GM21717 (cell line): ENCODE measurements around the gene USP11.
"Not testable (repeated sequence)": the region's sequence is repeated elsewhere in the genome, so short reads cannot be mapped to it uniquely, and the experiment has no call there.

Source experiments
- ATAC-seq: cut with Tn5 transposase; IDR thresholded peaks from one replicate; pipeline ENCODE4 v1.9.1; 2021; ENCODE audit warnings: mild to moderate bottlenecking, moderate library complexity; ENCODE audit not compliant: unreplicated experiment

The USP11 gene

DNA sequence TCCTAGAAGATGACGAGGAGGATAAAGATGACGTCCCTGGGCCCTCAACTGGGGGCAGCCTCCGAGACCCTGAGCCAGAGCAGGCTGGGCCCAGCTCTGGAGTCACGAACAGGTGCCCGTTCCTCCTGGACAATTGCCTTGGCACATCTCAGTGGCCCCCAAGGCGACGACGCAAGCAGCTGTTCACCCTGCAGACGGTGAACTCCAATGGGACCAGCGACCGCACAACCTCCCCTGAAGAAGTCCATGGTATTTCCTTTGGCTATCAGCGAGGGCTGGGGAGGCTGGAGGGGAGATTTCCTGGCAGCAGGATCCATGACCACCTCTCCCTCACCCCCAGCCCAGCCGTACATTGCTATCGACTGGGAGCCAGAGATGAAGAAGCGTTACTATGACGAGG, 11.9 kb downstream of the USP11 start:
- no peak for ATAC-seq

DNA sequence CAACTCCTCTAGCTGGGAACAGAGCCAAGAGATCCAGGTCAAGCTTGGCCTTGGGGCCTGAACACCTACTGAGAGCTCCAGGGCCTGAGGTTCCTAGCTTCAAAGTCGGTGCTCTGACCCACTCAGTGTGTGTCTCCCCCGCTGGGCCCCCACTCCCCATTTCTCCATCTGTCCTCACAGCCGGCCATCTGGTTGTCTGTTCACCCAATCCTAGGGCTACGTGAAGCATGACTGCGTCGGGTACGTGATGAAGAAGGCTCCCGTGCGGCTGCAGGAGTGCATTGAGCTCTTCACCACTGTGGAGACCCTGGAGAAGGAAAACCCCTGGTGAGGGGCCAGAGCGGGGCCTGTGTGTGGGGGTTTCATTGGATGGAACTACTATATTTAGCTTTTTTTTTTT, 12.3 kb downstream of the USP11 start:
- no peak for ATAC-seq

DNA sequence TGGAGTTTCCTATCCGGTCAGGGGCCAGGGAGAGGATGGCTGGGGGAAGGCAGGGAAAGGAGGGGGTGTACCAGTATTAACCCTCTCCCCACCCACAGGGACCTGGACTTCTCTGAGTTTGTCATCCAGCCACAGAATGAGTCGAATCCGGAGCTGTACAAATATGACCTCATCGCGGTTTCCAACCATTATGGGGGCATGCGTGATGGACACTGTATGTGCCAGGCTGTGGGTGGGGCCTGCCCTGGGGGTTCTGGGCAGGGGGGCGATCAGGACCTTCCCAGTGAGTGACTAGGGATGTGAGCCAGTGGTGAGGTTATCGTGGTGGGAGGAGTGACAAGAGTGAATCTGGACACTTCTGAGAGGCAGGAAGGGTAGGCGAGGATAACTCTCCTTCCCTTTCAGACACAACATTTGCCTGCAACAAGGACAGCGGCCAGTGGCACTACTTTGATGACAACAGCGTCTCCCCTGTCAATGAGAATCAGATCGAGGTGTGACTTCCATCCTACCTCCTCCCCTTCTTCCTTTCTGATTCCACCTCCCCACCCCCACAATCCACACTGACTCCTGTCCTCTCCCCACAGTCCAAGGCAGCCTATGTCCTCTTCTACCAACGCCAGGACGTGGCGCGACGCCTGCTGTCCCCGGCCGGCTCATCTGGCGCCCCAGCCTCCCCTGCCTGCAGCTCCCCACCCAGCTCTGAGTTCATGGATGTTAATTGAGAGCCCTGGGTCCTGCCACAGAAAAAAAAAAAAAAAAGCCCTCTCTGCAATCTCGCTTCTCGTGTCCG, 14.6 kb downstream of the USP11 start:
- ATAC-seq = no peak

DNA sequence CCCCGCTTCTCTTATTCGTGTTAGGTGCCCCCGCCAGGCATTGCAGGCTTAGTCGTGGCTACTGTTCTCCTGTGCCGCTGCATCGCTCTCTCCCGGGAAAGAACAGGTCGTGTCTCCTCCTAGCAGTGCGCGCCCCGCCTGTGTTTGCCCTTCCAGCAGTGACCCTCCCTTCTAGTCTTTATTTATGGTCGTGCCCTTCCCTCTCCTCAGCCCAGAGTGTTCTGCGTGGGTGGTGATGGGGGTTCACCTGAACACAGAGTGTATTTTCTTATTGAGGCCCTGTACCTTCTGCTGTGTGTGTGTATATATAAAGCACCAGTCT, 15.2 kb downstream of the USP11 start:
- no peak for ATAC-seq

DNA sequence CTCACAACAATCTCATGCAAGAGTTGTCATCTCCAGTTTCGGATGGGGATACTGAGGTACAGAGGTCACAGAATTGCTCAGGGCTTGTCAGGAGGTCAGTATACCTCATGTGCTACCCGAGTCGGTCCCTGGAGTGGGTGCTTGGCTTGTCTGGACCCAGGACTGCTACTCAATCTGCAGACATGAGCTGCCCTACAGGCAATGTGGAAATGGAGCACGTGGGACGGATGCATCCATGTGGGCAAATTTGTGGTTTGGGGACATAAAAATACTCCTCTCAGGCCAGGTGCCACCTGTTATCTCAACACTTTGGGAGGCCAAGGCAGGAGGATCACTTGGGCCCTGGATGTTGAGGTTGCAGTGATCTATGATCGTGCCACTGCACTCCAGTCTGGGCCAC, 15.8 kb downstream of the USP11 start:
- no peak for ATAC-seq

DNA sequence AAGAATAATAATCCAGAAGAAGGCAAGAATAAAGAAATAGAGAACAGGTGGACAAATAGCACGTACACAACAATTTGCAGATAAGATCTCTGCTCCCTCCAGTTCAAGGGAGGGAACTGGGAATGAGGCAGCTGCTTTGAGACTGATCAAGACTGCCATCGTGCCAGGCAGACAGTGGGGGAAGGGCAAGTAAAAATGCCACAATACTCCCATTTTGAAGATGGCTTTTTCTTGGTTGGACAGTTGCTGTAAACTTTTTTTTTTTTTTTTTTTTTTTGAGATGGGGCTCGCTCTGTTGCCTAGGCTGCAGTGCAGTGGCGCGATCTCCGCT, 17.2 kb downstream of the USP11 start:
- no peak for ATAC-seq

DNA sequence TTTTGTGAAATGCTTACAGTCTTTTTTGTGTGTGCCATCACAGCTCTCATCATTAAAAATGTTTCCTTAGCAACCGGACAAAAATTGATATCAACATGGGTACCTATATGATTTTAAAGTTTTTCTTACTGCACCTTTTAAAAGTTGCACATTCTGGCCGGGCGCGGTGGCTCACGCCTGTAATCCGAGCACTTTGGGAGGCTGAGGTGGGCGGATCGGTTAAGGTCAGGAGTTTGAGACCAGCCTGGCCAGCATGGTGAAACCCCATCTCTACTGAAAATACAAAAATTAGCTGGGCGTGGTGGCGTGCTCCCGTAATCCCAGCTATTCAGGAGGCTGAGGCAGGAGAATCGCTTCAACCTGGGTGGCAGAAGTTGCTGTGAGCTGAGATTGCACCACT, 24.8 kb downstream of the USP11 start:
- ATAC-seq = not testable (repeated sequence)

DNA sequence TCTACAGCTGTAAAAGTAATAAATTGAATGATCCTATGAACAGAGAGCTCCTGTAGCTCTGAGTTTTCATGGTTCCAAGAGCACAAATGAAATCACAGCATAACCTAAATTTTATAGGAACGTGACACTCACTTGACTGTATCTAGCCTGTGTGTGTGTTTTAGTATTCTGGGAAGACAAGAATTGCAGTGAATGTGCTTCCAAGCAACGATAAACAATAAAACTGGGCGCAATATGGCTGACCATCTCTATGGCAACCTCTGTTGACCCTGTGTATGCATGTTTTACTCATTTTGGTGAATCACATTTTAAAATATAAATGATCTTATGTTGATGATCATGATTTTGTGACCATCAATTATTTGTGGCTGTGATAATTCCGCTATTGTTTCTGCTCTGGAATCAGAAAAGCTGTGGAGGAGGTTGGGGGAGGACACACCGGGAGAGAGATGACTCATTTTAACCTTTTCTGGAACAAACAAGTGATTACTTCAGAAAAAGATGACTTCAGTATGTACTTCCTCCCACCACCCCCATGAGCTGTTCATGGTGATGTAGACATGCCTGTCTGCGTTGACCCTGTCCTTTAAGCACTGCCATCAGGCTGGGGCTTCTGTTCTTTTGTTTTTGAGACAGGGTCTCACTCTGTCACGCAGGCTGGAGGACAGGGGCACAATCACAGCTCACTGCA, 31.8 kb downstream of the USP11 start:
- no peak for ATAC-seq

DNA sequence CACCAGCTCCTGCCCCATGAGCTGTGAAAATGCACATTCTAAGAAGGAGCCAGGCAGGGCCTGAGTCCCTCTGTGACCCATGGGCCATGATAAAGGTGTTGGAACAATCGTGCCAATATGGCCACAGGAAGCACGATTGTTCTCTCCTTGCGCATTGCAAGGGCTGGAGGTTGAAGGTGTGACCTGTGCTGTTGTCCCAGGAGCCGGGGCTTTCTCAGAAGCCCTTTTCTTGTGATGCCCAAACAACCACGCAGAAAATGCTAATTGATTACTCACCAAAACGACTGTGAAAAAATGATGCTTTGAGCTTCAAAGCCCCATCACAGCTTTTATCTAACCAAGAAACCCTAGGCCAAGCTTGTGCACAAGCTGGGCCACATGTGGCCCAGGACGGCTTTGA, 33.8 kb downstream of the USP11 start:
- no peak for ATAC-seq

DNA sequence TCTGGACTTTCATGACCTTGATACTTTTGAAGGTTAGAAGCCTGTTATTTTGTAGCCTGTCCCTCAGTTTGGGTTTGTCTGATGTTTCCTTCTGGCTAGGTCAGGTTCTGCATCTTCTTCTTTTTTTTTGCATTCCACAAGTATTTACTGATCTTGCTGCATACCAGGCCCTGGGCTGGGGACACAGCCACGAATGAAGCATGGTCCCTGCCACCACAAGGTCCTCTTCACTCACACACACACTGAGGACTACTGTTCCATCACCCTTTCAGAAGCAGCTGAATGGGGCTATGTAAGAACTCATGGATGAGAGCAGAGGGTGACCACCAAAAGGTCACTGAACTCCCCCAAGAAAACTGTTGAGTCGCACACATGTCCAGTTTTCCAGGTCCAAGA, 39.2 kb downstream of the USP11 start:
- ATAC-seq = no peak

DNA sequence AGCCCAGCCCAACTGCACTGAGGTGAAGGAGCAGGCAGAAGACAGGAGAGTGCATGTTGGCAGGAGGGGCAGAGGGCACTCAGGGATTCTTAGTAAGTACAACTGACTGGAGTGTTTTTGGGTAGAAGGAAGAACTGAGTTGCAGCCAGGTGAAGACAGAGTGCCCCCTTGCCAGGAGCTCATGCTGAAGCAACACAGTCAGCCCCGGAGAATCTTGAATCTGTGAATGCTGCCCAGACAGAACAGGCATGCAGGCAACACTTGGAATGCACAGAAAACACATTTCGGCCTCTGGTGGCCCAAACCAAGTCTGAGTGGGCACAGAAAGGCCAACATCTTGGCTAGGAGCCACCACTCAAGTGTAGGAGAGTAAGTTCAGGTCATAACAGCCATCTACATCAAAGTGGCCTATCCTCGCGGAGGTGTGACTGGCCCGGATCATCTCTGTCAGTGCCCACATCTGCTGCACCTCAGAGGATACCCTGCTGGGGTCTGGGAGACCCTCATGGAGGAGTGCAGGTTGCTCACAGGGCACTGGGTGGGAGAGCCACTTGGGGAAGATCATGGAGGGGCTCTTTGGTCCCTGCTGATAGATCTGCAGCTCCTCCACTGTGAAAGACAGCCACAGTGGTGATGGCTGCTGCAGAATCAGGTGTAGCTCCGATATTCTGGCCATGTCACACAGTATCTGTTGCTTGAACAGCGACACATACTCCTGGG, 40.4 kb downstream of the USP11 start:
- no peak for ATAC-seq

DNA sequence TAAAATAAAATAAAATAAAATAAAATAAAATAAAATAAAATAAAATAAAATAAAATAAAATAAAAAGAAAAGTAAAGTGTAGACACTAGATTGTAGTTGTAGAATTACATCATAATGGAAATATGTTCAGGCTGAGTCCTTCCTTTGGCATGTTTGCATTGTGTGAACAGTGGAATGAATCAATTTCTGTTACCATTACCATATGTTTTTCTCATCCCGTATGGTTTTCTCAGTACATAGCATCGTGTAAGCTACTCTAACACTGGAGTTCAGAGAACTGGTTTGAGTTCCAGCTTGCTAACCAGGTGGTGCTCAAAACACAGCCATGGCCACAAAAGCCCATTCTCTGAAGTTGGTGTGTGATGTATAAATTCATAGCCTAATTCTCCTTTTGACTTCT, 45.9 kb downstream of the USP11 start:
- no peak for ATAC-seq

DNA sequence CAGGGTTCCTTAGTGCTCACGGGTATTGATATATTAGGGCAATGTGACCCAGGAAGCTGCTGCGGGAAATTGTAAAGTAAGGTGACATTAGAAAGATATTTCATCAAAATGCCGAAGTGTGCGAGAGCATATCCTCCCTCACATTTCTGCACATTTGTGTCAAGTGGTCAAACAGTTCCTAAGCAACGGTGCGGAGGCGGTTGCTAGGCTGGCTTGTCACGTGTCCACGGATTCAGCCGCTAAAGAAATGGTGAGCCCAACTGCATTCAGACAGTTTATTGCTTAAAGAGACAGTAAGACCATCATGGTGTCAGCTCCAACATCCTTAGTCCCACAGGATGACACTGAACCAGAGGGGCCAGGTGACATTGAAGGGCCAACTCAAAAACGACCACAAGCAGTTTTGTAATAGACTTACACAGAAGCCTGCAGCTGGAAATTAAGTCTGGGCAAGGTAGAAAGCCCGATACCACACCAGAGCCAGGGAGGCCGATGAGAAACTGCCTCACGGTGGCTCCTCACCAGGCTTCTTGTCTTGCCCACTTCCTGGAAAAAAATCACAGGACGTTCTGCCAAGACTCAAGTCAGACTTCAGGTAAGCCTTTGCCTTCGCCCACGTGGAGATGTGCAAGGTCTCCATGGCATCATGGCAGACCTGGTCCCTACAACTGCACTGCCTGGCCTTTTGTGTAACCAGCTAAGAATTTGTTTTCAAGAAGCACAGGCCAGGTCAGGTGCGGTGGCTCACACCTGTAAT, 50.4 kb downstream of the USP11 start:
- ATAC-seq = no peak

DNA sequence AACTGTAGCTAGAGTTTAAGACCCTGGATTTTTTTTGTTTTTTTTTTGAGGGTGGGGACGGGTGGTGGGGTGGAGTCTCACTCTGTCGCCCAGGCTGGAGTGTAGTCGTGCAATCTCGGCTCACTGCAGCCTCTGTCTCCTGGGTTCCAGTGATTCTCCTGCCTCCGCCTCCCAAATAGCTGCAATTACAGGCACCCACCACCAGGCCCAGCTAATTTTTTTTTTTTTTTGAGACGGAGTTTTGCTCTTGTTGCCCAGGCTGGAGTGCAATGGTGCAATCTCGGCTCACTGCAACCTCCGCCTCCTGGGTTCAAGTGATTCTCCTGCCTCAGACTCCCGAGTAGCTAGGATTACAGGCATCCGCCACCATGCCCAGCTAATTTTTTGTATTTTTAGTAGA, 51.8 kb downstream of the USP11 start:
- ATAC-seq = not testable (repeated sequence)

DNA sequence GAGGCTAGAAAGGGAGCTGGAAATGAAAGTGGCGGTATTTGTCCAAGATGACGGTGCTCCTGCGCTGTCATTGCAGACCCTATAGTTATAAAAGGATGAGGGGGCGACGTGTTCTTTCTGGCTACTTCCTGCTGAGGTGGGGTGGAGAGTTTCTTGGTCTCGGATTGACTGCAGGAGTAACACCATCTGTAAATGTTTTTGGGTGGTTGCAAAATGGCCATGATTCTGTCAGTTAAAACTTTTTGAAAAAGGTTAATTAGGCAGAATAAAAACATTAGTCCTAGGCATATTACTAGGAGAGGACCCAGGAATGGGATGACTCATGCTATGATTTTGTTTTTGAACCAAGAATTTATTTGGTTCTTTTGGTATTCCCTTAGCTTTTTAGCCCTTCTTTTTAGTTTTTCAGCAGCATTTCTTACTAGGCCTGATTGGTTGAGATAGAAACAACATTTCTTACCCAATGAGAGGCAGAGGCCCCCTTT, 53.1 kb downstream of the USP11 start:
- no peak for ATAC-seq

DNA sequence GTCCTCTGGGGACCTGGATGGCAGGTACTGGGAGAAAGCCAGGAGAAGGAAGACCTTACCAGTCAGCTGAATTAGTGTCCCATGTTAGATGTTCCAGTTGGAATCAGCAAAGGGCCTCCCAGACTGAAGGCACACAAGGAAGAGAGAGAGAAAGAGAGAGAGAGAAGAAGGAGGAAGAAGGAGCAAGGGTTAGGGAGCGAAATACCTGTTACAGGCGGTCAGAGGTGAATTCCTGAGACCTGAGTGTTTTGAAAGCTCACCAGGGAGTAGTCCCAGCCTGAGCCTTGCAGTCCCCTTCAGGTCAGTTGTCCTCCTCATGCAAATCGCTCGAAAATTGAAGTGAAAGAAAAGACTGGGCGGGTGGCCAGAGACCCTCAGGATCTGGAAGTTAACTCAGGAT, 60.3 kb downstream of the USP11 start:
- no peak for ATAC-seq

DNA sequence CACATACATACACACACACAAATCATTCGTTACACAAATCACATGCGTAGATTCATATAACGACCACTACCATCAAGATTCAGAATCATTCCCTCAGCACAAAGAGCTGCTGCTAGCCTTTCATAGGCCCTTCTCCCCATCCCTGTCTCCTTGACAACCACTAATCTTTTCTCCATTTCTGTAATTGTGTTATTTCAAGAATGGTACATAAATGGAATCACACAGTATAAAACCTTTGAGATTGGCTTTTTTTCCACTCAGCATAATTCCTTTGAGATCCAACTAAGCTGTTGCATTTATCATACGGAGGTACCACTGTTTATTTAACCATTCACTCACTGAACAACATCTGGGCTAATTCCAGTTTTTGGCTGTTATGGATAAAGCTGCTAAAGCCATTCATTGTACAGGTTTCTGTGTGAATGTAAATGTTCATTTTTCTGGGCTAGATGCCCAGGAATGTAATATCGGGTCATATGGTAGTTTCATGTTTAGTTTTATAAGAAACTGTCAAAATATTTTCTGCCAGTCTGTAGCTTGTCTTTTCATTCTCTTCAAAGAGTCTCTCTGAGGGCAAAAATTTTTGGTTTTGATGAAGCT, 64.1 kb downstream of the USP11 start:
- ATAC-seq = no peak

DNA sequence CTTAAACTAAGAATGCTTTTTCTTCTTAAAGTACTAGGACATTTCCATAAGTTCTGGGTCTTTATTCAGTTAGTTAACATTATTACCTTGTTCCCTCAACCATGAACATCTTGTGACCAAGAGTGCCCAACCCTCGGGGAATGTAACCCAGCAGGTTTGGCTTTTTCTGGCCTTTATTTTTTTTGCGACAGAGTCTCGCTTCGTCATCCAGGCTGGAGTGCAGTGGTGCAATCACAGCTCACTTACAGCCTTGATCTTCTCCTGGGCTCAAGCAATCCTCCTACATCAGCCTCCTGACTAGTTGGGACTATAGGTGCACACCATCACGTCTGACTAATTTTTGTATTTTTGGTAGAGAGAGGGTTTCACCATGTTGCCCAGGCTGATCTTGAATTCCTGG, 65.1 kb downstream of the USP11 start:
- no peak for ATAC-seq
